Tibial nerve (tissue), 4 donors: Measurements from ENCODE around the gene GINS2.

Experiments
- EP300 ChIP-seq, 2 donors: sonication (generic); formaldehyde crosslinking; IDR thresholded peaks; one replicate each; pipeline ENCODE4 v1.6.1; 2017; ENCODE audit warnings: antibody characterized with exemption in 2 of 2, mild to moderate bottlenecking in 1 of 2
- POLR2A ChIP-seq, 2 donors: fragments of 450-650 bp; IDR thresholded peaks; one replicate each; pipeline ENCODE4 v1.6.1; 2017; ENCODE audit warnings: antibody characterized with exemption in 2 of 2, mild to moderate bottlenecking in 2 of 2, moderate library complexity in 2 of 2
- TF ChIP-seq, protein P1 (sequence below), 5 experiments: fragments of 200-600 bp in 3 of 5; fragments of 450-650 bp in 2 of 5; sonication (generic) in 3 of 5; IDR thresholded peaks; one replicate each; pipeline ENCODE4 v1.5.1; 2016 to 2019; ENCODE audit warnings: antibody characterized with exemption in 5 of 5, mild to moderate bottlenecking in 3 of 5, moderate library complexity in 2 of 5

DNA sequence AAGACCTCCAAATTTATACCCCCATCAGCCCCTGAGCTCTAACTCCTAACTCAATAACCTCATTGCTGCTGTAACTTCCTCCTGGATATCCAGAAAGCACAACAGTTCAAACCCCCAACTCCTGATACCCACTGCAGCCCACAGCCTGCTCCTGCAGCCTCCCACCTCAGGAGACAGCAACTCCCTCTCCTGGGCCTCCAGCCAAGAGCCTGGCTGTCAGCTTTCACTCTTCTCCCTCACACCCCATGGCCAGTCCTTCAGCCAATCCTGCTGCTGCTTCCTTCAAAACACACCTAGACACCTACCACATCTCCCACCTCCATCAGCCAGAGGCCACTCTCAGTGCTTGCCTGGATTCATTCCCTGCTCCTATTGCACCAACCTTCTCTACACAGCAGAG, 5.4 kb downstream of the GINS2 start:
- TF ChIP-seq EP300 (IDR thresholded peaks at IDR 0.05) (no peak), POLR2A (IDR thresholded peaks at IDR 0.05) (no peak)
- TF ChIP-seq, protein P1, sequence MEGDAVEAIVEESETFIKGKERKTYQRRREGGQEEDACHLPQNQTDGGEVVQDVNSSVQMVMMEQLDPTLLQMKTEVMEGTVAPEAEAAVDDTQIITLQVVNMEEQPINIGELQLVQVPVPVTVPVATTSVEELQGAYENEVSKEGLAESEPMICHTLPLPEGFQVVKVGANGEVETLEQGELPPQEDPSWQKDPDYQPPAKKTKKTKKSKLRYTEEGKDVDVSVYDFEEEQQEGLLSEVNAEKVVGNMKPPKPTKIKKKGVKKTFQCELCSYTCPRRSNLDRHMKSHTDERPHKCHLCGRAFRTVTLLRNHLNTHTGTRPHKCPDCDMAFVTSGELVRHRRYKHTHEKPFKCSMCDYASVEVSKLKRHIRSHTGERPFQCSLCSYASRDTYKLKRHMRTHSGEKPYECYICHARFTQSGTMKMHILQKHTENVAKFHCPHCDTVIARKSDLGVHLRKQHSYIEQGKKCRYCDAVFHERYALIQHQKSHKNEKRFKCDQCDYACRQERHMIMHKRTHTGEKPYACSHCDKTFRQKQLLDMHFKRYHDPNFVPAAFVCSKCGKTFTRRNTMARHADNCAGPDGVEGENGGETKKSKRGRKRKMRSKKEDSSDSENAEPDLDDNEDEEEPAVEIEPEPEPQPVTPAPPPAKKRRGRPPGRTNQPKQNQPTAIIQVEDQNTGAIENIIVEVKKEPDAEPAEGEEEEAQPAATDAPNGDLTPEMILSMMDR (IDR thresholded peaks at IDR 0.05) = no peak
